ENCODE results near the gene ACSM6.

DNA sequence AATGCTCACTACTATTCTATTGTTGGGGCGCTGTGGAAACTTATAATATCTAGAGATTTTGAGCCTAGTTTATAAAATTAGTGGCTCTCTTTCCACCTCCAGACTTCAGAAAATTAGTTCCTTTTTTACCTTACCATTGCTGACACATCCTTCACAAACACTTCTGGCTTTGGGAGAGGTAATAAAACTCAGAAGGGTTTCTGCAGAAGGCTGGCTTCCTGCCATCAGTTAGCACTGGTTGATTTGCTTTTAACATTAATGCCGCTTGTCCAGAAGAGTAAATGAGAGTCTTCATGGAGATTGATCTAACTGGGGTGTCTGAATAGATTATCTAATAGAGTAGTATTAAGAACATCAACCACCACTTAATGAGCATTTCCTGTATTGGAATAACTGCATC lies 20.3 kb downstream of the ACSM6 start:
- TF ChIP-seq YY1 (IDR thresholded peaks at IDR 0.05; ENCODE audit: insufficient read depth, insufficient read length), result no peak
- TF ChIP-seq SUZ12 (IDR thresholded peaks at IDR 0.05; ENCODE audit: extremely low read depth, insufficient read depth, insufficient read length), result no peak
- no peak for TF ChIP-seq ZNF274 (IDR thresholded peaks at IDR 0.05; ENCODE audit: low read depth, low read length)

All from NT2/D1 (cell line).